GM21367 (cell line): Measurements from ENCODE around the gene DENND11.

Source experiments
- ATAC-seq: cut with Tn5 transposase; IDR thresholded peaks from one replicate; pipeline ENCODE4 v1.9.1; 2021; ENCODE audit not compliant: unreplicated experiment

Gene DENND11

GRCh38 chr7:141702047-141702567 lies at the start of gene DENND11:
TSS of gene DENND11 (minus strand) at chr7:141702166. CDS start at chr7:141702153, 13 bp downstream.
- ATAC-seq: peak; percentile 66

- ATAC-seq: no peak
Measured at GRCh38 chr7:141748396-141748795, 46.4 kb upstream of the DENND11 start.

DNA sequence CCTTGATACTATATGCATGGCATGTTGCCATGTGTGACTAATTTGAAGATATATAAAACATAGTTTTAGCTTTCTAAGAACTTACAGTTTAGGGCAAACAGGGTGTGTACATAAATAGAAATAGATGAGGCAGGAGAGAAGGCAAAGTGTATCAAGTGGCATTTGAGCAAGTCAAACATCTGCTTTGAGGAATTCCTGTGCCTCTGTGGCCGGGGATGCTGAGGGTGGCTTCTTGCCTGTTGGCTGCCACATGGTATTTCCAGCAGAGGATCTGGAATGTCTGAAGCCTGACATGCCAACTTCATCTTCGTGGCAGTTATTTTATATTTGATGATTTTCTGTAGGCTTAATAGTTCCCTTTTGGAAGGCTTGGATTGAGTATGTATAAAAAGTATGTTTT lies 42.2 kb upstream of the DENND11 start:
- no peak for ATAC-seq

GRCh38 chr7:141742229-141742628 lies 40.3 kb upstream of the DENND11 start:
- no peak for ATAC-seq

DNA sequence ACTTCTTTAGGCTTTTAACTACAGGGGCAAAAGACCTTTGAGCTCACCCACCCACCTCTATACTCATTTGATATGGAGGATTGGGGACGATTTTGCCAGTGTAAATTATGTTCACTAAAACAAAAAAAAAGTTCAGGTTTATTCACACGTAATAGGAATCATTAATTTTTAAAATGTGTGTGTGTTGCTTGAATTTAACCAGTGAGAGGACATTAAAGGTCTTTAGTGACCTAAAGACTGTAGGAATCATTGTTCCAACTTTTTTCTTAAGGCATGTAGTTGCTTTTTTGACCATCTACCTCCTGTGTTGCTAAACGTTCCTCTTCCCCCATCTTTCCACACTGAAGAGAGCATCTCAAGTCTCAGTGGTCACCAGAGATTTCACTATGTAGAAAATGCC lies 37.3 kb upstream of the DENND11 start:
- ATAC-seq: no peak

GRCh38 chr7:141738592-141739013 lies 36.6 kb upstream of the DENND11 start:
- no peak for ATAC-seq

- ATAC-seq: peak; percentile 92
Measured at GRCh38 chr7:141737836-141738591, 36.0 kb upstream of the DENND11 start, which contains the start of gene SSBP1. TSS of gene SSBP1 (plus strand) at chr7:141738358. CDS start at chr7:141739167, 809 bp downstream.

- no peak for ATAC-seq
Measured at GRCh38 chr7:141737118-141737835, 35.3 kb upstream of the DENND11 start.

- ATAC-seq: no peak
Measured at GRCh38 chr7:141731476-141732149, 29.6 kb upstream of the DENND11 start.

DNA sequence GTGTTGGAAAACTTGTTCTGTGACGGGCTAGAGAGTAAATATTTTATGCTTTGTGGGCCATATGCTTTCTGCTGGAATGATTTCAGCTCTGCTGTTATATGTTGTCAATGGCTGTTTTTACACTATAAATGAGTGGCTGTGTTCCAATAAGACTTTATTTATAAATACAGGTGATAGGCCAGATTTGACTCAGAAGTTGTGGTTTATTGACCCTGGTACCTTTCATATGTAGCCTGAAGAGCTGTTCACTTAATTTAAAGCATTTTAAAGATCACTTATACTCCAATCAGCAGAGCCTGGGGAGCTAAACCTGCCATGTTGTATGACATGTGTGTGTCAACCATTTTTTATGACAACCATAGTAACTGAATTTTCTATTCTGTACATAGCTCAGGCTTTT lies 27.1 kb upstream of the DENND11 start:
- ATAC-seq: no peak

- no peak for ATAC-seq
Measured at GRCh38 chr7:141722529-141722928, 20.6 kb upstream of the DENND11 start.

GRCh38 chr7:141717450-141717849 lies 15.5 kb upstream of the DENND11 start:
- no peak for ATAC-seq

DNA sequence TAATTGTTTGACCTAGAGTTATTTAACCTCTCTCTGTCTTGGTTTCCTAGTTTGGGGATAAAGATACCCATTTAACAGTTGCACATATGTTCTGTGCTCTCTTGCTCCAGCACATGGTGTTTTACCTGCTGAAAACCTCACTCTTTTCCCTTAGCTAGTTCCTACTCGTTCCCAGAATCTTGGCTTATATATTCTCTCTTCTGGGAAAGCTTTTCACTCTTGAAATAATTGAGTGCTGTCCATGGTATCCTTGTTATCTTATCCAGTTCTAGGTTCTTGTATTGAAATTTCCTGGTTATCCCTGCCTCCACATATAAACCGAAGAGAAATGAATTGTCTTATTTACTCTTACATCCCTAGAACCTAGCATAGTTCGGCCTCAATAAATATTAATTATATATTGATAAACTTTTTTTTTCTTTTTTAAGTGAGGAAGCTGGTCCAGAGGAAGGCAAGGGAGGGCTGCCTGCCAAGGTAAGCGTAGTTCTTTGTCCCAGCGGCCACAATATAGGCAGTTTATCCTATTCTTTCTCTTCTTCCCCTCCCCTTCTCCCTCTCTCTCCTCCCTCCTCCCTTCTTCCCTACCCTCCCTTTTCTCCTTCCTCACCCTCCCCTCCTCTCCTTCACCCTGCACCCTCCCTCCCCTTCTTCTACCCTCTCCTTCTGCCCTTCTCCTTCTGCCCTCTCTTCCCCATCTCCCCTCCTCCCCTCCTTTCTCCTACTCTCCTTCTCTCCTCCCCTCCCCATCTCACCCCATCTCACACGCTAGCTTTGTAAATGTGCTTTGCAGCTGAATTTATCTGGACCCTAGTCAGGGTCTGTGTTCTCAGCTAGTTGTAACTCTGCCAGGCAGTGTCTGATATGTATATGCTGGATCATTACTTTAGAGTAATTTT lies 14.1 kb upstream of the DENND11 start:
- no peak for ATAC-seq

GRCh38 chr7:141715018-141715417 lies 13.1 kb upstream of the DENND11 start:
- no peak for ATAC-seq

DNA sequence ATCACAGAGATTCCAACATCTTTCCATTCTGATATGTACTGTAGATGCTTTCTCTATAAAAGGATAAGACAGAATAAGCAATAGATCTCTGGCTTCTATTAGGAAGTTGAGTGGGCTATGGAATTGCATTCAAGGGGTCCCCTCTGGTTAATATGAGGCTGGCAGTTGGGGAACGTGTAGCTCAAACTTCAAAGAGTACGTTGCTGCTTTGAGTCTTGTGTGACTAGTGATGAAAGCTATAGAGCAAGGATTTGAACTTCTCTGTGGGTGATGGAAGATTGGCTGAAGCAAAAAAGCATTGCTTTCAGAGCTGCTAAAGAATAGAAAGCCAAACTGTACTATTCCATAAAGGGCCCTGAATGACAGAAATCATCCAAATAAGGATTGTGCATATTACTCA lies 12.6 kb upstream of the DENND11 start:
- ATAC-seq: no peak

DNA sequence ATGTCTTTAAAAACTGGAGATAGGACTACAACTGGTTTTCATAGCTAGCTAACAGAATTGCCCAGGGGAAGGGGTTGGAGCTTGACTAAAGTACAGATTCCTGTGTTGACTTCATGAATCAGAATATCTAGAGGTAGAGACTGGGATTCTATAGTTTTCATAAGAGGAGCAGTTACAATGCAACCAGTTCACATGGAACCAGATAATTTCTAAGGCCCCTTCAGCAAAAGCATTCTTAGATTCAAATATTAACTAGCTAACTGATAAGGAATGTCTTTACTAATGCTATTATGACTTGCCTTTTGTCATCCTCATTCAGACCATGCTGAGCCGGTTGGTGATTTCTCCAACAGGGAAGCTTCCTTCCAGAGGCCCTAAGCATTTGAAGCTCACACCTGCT lies 11.9 kb upstream of the DENND11 start:
- no peak for ATAC-seq

- no peak for ATAC-seq
Measured at GRCh38 chr7:141712603-141713255, 10.8 kb upstream of the DENND11 start.

DNA sequence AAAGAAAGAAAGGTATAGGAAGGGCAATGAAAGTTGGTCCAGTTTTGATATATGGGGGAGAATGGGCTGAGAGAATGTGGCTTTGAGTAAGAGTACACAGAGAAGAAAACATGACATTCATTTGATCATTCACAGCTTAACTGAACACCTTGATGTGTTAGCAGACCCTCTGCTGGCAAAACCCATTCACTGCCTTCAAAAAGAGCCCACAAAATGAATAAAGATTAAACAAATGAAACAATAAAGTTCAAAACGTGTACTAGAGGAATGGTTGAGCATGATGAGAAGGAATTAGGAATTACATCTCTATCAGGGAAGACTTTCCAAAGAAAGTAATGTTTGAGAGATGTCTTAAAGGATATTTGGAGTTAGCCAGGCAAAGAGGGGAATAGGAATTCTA lies 8.3 kb upstream of the DENND11 start:
- ATAC-seq: no peak

DNA sequence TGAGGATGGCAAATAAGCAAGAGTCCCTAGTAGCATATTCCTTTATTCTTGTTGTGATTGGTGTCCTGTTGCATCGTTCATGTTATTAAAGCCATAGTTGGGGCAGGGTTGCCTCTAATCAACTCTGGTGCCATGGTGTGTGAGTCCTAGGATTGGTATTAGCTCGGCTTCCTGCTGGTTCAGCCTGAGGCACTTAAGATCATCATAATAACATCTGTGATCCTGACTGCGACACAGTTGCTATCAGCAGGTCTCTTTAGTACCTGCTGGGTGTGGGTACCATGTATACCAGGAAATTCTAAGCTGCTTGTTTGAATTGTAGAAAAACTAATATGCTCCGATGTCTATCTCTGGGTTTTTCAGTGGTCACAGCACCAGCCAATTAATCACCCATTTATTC lies 7.8 kb upstream of the DENND11 start:
- no peak for ATAC-seq

DNA sequence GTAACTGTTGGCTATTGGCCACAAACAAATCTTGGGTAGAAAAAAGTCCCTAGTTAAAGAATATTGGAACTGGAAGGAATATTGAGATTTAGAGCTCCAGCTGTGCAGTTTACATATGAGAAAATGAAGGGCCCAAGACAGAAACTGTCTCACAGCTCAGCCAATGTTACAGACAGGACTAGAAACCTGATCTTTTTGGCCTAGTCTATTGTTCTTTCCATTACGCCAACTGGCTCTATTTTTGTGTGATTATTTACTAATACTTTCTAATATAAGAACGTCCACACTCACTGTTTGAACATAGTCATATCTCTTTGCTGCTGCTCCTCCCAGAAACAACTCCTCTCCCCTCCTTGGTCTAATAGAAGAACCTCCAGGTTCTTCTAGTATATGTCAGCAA lies 7.4 kb upstream of the DENND11 start:
- ATAC-seq: no peak
